Prostate gland (tissue), 2 donors: ENCODE measurements around the gene NOL3.

Experiments used
- POLR2A ChIP-seq: fragments of 450-650 bp; IDR thresholded peaks from one replicate; pipeline ENCODE4 v1.6.1; 2016; ENCODE audit warnings: antibody characterized with exemption, mild to moderate bottlenecking
- POLR2AphosphoS5 ChIP-seq: sonication (generic); formaldehyde crosslinking; IDR thresholded peaks from one replicate; pipeline ENCODE4 v1.6.1; 2017; ENCODE audit warnings: antibody characterized with exemption
- TF ChIP-seq, protein P1 (sequence below), 4 experiments: fragments of 200-600 bp in 2 of 4; fragments of 450-650 bp in 2 of 4; sonication (generic) in 2 of 4; IDR thresholded peaks; 1 replicate in 3 of 4; 2 replicates in 1 of 4; pipeline ENCODE4 v1.5.1; 2016 to 2019; ENCODE audit warnings: antibody characterized with exemption in 4 of 4, mild to moderate bottlenecking in 2 of 4, moderate library complexity in 2 of 4

DNA sequence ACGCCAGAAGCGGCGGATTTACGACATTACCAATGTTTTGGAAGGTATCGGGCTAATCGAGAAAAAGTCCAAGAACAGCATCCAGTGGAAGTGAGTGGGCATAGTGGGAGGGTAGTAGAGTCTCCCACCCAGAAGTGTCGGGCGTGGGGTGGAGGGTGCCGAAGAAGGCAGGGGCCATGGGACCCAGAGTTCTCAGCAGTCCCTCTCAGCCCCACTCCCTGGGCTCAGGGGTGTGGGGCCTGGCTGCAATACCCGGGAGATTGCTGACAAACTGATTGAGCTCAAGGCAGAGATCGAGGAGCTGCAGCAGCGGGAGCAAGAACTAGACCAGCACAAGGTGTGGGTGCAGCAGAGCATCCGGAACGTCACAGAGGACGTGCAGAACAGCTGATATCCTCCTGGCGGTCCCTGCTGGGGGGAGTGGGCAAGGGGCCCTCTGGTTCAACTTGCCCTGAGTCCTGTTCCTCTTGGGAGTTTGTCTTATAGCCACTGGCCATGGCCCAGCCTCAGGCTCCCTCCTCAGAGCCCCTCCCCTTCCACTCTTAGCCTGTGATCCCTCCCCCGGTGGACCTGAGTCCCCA, 22.5 kb downstream of the NOL3 start:
- TF ChIP-seq, protein P1, sequence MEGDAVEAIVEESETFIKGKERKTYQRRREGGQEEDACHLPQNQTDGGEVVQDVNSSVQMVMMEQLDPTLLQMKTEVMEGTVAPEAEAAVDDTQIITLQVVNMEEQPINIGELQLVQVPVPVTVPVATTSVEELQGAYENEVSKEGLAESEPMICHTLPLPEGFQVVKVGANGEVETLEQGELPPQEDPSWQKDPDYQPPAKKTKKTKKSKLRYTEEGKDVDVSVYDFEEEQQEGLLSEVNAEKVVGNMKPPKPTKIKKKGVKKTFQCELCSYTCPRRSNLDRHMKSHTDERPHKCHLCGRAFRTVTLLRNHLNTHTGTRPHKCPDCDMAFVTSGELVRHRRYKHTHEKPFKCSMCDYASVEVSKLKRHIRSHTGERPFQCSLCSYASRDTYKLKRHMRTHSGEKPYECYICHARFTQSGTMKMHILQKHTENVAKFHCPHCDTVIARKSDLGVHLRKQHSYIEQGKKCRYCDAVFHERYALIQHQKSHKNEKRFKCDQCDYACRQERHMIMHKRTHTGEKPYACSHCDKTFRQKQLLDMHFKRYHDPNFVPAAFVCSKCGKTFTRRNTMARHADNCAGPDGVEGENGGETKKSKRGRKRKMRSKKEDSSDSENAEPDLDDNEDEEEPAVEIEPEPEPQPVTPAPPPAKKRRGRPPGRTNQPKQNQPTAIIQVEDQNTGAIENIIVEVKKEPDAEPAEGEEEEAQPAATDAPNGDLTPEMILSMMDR (IDR thresholded peaks at IDR 0.05) = no peak
- no peak for TF ChIP-seq POLR2A
- TF ChIP-seq POLR2AphosphoS5 = no peak
